ENCODE results near the gene MYADM.
"Not testable (repeated sequence)": the region's sequence is repeated elsewhere in the genome, so short reads cannot be mapped to it uniquely, and the experiment has no call there.

MYADM gene

GRCh38 chr19:53867225-53868090 is at the start of gene MYADM:
Gene MYADM (plus strand): TSS chr19:53867883. CDS start chr19:53873530, 5,647 bp downstream.
- peak; percentile 99 for DNase-seq (ENCODE audit: low spot score)

GRCh38 chr19:53818756-53819155 is 48.9 kb upstream of the MYADM start:
- DNase-seq (ENCODE audit: low spot score): no peak

GRCh38 chr19:53819861-53820260 is 47.8 kb upstream of the MYADM start:
- no peak for DNase-seq (ENCODE audit: low spot score)

- DNase-seq (ENCODE audit: low spot score): no peak
Measured at GRCh38 chr19:53823380-53824120, 44.1 kb upstream of the MYADM start.

- no peak for DNase-seq (ENCODE audit: low spot score)
Measured at GRCh38 chr19:53824134-53824611, 43.5 kb upstream of the MYADM start, which contains the start of gene NLRP12. Gene NLRP12 (minus strand): TSS chr19:53824314. CDS start chr19:53824174, 140 bp downstream.

- DNase-seq (ENCODE audit: low spot score): no peak
Measured at GRCh38 chr19:53826876-53827275, 40.8 kb upstream of the MYADM start.

GRCh38 chr19:53828531-53828930 is 39.2 kb upstream of the MYADM start:
- no peak for DNase-seq (ENCODE audit: low spot score)

GRCh38 chr19:53832861-53833260 is 34.8 kb upstream of the MYADM start:
- DNase-seq (ENCODE audit: low spot score): not testable (repeated sequence)

- DNase-seq (ENCODE audit: low spot score): not testable (repeated sequence)
Measured at GRCh38 chr19:53838446-53838845, 29.2 kb upstream of the MYADM start.

GRCh38 chr19:53840241-53840640 is 27.4 kb upstream of the MYADM start:
- DNase-seq (ENCODE audit: low spot score): not testable (repeated sequence)

- not testable (repeated sequence) for DNase-seq (ENCODE audit: low spot score)
Measured at GRCh38 chr19:53840914-53841313, 26.8 kb upstream of the MYADM start.

- no peak for DNase-seq (ENCODE audit: low spot score)
Measured at GRCh38 chr19:53844849-53845246, 22.8 kb upstream of the MYADM start.

GRCh38 chr19:53847555-53847954 is 20.1 kb upstream of the MYADM start:
- DNase-seq (ENCODE audit: low spot score): no peak

GRCh38 chr19:53849237-53849676 is 18.4 kb upstream of the MYADM start:
- DNase-seq (ENCODE audit: low spot score): peak; percentile 69

GRCh38 chr19:53853707-53854106 is 14.0 kb upstream of the MYADM start:
- no peak for DNase-seq (ENCODE audit: low spot score)

GRCh38 chr19:53864308-53864836 is 3.3 kb upstream of the MYADM start:
- no peak for DNase-seq (ENCODE audit: low spot score)

- DNase-seq (ENCODE audit: low spot score): no peak
Measured at GRCh38 chr19:53865523-53865917, 2.2 kb upstream of the MYADM start.

- DNase-seq (ENCODE audit: low spot score): peak; percentile 90
Measured at GRCh38 chr19:53865918-53866864, 1.5 kb upstream of the MYADM start.

GRCh38 chr19:53866865-53867224 is 838 bp upstream of the MYADM start:
- no peak for DNase-seq (ENCODE audit: low spot score)

- peak; percentile 87 for DNase-seq (ENCODE audit: low spot score)
Measured at GRCh38 chr19:53868091-53868891, 608 bp downstream of the MYADM start.

Measured in GM03348 (cell line).